ENCODE data around the gene CEP41. TPM values are rescaled to one million over a fixed set of nuclear protein-coding genes. Genes with fewer than 3 reads are reported as not detected.

Gene CEP41
- polyA plus RNA-seq, 1 donor from 2014 or later = 47.0 TPM

DNA sequence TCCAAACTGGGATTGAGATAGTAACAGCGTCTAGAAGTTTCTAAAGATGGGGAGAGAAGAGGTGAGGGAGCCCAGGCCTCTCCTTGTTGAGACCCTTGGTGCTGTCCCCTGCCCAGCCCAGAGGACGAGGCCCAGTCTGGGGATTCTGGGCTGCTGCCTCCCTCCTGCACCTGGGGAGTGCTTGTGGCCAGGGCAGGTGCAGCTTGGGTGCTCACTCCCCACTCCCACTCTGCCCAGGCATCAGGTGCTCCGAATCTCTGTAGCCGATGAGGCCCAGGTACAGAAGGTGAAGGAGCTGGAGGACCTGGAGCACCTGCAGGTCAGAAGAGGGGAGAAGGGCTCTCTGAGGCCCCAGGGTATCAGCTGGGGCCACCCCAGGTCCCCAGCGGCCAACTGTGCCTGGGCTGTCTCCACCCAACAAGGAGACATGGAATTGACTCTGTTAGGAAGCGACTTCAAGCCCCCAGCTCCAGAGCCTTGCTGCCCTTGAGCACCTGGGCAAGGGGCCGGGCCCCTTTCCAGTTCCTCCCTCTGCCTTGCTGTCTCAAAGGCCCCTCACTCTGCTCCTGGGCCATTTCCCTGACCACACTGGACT, 59.9 kb downstream of the CEP41 start:
- H3K79me2 ChIP-seq (replicated peaks; ENCODE audit: insufficient read depth, low read length) = no peaks in the 10 kb centered on the region
- TF ChIP-seq POLR2AphosphoS5 (IDR thresholded peaks at IDR 0.05) (no peak), SMC3 (conservative IDR thresholded peaks at IDR 0.05; ENCODE audit: poor library complexity) (no peak), CTCF (IDR thresholded peaks at IDR 0.05; ENCODE audit: poor library complexity, severe bottlenecking) (no peak), TAF1 (IDR thresholded peaks at IDR 0.05; ENCODE audit: low read depth) (no peak), EZH2 (IDR thresholded peaks at IDR 0.05; ENCODE audit: borderline replicate concordance, insufficient read depth, low read length, poor library complexity, severe bottlenecking) (no peak), RAD21 (conservative IDR thresholded peaks at IDR 0.05) (no peak), EP300 (conservative IDR thresholded peaks at IDR 0.05; ENCODE audit: poor library complexity, severe bottlenecking) (no peak), MXI1 (conservative IDR thresholded peaks at IDR 0.05; ENCODE audit: poor library complexity, severe bottlenecking) (no peak)
- no peak overlapping the region for H3K4me3 ChIP-seq (ENCODE audit: low read length)
- H3K9me2 ChIP-seq (ENCODE audit: insufficient read depth, low read length) = no peaks in the 10 kb centered on the region
- H3K9me3 ChIP-seq (ENCODE audit: low read length) = no peaks in the 10 kb centered on the region
- H3K27ac ChIP-seq (ENCODE audit: low read length) = no peak overlapping the region
- H3K36me3 ChIP-seq (ENCODE audit: insufficient read depth, low read length) = no peaks in the 10 kb centered on the region
- H3K27me3 ChIP-seq (ENCODE audit: insufficient read depth, low read depth, low read length) = no peaks in the 10 kb centered on the region
- H3F3A ChIP-seq (ENCODE audit: insufficient read depth, low read length, poor library complexity, severe bottlenecking) = no peaks in the 10 kb centered on the region
- H2AFZ ChIP-seq (ENCODE audit: low read depth, low read length) = no peak overlapping the region
- H3K4me2 ChIP-seq (ENCODE audit: low read length) = no peak overlapping the region
- no peak overlapping the region for H3K9ac ChIP-seq (ENCODE audit: low read length)
- no peaks in the 10 kb centered on the region for H4K20me1 ChIP-seq (ENCODE audit: insufficient read depth)

DNA sequence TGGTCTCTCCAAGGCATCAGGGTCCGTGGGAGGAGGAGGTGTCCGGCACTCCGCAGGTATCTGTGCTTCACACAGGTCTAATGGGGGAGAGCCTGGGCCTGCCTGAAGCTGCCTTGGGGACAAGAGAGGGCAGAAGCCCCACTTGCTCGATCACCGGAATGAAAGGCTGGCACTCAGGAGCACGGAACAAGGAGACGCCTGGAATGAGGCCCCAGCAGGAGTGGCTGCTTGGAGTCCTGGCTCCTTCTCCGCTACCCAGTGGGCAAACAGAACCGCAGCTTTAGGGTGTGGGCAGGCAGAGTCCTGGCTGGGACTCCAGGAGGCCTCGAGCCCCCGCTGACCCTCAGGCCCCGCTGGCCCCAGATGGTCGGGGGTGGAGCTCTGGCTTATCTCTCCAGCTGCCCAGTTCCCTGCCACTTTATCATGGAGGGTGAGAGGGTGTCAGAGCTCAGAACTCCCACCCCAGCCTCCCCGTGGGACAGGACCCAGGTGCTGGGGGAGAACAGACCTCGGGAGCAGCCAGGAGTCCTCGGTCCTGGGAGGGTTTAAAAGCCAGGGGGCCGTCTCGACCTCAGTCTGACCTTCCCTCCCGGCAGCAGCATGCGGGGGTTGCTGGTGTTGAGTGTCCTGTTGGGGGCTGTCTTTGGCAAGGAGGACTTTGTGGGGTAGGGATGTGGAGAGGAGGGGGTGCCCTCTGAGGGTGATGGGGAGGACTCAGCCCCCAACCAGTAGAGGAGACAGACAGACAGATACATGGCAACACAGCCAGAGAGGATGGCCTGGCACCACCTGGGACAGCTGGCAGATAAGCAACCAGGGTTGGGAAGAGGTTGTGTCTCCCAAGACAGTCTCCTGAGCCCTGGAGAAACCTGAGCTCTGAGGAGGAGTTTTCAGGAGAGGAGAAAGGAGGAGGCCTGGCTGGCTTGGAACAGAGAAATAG, 60.6 kb downstream of the CEP41 start, which contains the start of gene CPA1:
CPA1 (plus strand) TSS at position 574 of the 940 bp plus-strand sequence; CDS start at position 601, 27 bp downstream.
- no peak within 1 kb of the TSS for H3K27ac ChIP-seq (ENCODE audit: low read length)

DNA sequence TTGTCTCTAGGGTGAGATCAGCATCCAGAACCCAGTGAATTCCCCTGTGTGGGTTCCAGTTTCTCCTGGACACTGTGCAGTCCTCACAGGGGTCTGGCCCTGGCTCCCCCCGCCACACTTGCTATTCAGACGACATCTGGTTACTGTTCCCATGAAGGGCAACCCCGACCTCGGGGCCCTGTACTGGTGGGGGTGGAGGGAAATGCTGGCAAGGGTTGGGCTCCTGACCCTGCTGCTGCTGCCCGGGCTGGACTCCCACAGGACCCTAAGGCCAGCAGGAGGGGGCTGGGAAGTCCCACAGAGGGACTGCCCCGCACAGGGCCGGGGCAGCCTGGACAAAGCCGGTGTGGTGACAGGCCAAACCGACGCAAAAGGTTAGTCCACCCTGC, 61.3 kb downstream of the CEP41 start:
- no peak overlapping the region for H3K27ac ChIP-seq (ENCODE audit: low read length)

More for the DNA sequence above, 60.6 kb downstream of the CEP41 start, which contains the start of gene CPA1:
- H3K36me3 ChIP-seq (ENCODE audit: insufficient read depth, low read length) = no peaks in the 10 kb centered on the region
- no peak within 1 kb of the TSS for H3K4me2 ChIP-seq (ENCODE audit: low read length)
- no peak within 1 kb of the TSS for H2AFZ ChIP-seq (ENCODE audit: low read depth, low read length)
- no peak within 1 kb of the TSS for H3K4me3 ChIP-seq (ENCODE audit: low read length)
- no peaks in the 10 kb centered on the region for H3K27me3 ChIP-seq (ENCODE audit: insufficient read depth, low read depth, low read length)
- no peaks in the 10 kb centered on the region for H3F3A ChIP-seq (ENCODE audit: insufficient read depth, low read length, poor library complexity, severe bottlenecking)
- no peaks in the 10 kb centered on the region for H4K20me1 ChIP-seq (ENCODE audit: insufficient read depth)
- TF ChIP-seq TAF1 (IDR thresholded peaks at IDR 0.05; ENCODE audit: low read depth) (no peak), RAD21 (conservative IDR thresholded peaks at IDR 0.05) (no peak)
- no peaks in the 10 kb centered on the region for H3K9me3 ChIP-seq (ENCODE audit: low read length)
- H3K9me2 ChIP-seq (ENCODE audit: insufficient read depth, low read length) = no peaks in the 10 kb centered on the region
- no peak within 1 kb of the TSS for H3K9ac ChIP-seq (ENCODE audit: low read length)
- H3K79me2 ChIP-seq (replicated peaks; ENCODE audit: insufficient read depth, low read length) = no peaks in the 10 kb centered on the region

More for the DNA sequence above, 61.3 kb downstream of the CEP41 start:
- TF ChIP-seq MXI1 (conservative IDR thresholded peaks at IDR 0.05; ENCODE audit: poor library complexity, severe bottlenecking) (no peak), TAF1 (IDR thresholded peaks at IDR 0.05; ENCODE audit: low read depth) (no peak), EZH2 (IDR thresholded peaks at IDR 0.05; ENCODE audit: borderline replicate concordance, insufficient read depth, low read length, poor library complexity, severe bottlenecking) (no peak), SMC3 (conservative IDR thresholded peaks at IDR 0.05; ENCODE audit: poor library complexity) (no peak), POLR2AphosphoS5 (IDR thresholded peaks at IDR 0.05) (no peak), REST (IDR thresholded peaks at IDR 0.05; ENCODE audit: borderline replicate concordance) (no peak), RAD21 (conservative IDR thresholded peaks at IDR 0.05) (no peak), CTCF (IDR thresholded peaks at IDR 0.05; ENCODE audit: poor library complexity, severe bottlenecking) (no peak), EP300 (conservative IDR thresholded peaks at IDR 0.05; ENCODE audit: poor library complexity, severe bottlenecking) (no peak)
- Histone ChIP-seq H4K20me1 (ENCODE audit: insufficient read depth) (no peaks in the 10 kb centered on the region), H3K9ac (ENCODE audit: low read length) (no peak overlapping the region), H3K79me2 (replicated peaks; ENCODE audit: insufficient read depth, low read length) (no peaks in the 10 kb centered on the region), H3K4me3 (ENCODE audit: low read length) (no peak overlapping the region), H3F3A (ENCODE audit: insufficient read depth, low read length, poor library complexity, severe bottlenecking) (no peaks in the 10 kb centered on the region), H3K9me2 (ENCODE audit: insufficient read depth, low read length) (no peaks in the 10 kb centered on the region), H3K4me2 (ENCODE audit: low read length) (no peak overlapping the region), H3K27me3 (ENCODE audit: insufficient read depth, low read depth, low read length) (no peaks in the 10 kb centered on the region), H3K9me3 (ENCODE audit: low read length) (no peaks in the 10 kb centered on the region), H3K36me3 (ENCODE audit: insufficient read depth, low read length) (no peaks in the 10 kb centered on the region), H2AFZ (ENCODE audit: low read depth, low read length) (no peak overlapping the region)

Measured in neural cell (in vitro differentiated cells).